ENCODE results near the gene CRIP1.

GRCh38 chr14:105445901-105446845 lies 40.5 kb upstream of the CRIP1 start:
- TF ChIP-seq POLR2AphosphoS5 (IDR thresholded peaks at IDR 0.05) (no peak), CTCF (IDR thresholded peaks at IDR 0.05) (no peak)

Measured in sigmoid colon (tissue), 4 donors.